HepG2 (cell line): ENCODE results near the gene C9orf85. TPM values are rescaled to one million over a fixed set of nuclear protein-coding genes. Genes with fewer than 3 reads are reported as not detected.

Experiments
- ARID5B ChIP-seq: IDR thresholded peaks from 2 replicates; pipeline ENCODE4 v1.4.0; 2020; ENCODE audit warnings: mild to moderate bottlenecking, missing genetic modification reagents
- CBX1 ChIP-seq: IDR thresholded peaks from one replicate; pipeline ENCODE4 v1.6.1; 2016; ENCODE audit warnings: antibody characterized with exemption, low read depth
- DNMT3B ChIP-seq: conservative IDR thresholded peaks from 2 replicates; pipeline ENCODE4 v1.6.1; 2016; ENCODE audit warnings: missing biosample characterization, control low read depth
- ELF1 ChIP-seq: sonication (generic); formaldehyde crosslinking; IDR thresholded peaks from 2 replicates; pipeline ENCODE4 v1.4.0; 2020; ENCODE audit warnings: missing genetic modification reagents
- HOXA3 ChIP-seq: sonication (generic); formaldehyde crosslinking; IDR thresholded peaks from 2 replicates; pipeline ENCODE4 v1.5.0; 2020; ENCODE audit warnings: missing genetic modification reagents
- ISX ChIP-seq: sonication (generic); formaldehyde crosslinking; conservative IDR thresholded peaks from 2 replicates; pipeline ENCODE4 v1.5.0; 2020; ENCODE audit warnings: missing genetic modification reagents
- MBNL3 ChIP-seq: fragments of 250-450 bp; sonication (Bioruptor Pico); conservative IDR thresholded peaks from 2 replicates; pipeline ENCODE4 v1.8.0; 2022; ENCODE audit warnings: mild to moderate bottlenecking, inconsistent platforms
- PAWR ChIP-seq: sonication (generic); formaldehyde crosslinking; IDR thresholded peaks from 2 replicates; pipeline ENCODE4 v1.4.0; 2020; ENCODE audit warnings: missing genetic modification reagents, mild to moderate bottlenecking, borderline replicate concordance
- RFX3 ChIP-seq: IDR thresholded peaks from 2 replicates; pipeline ENCODE4 v1.6.1; 2016; ENCODE audit warnings: missing biosample characterization, missing genetic modification reagents
- RNF2 ChIP-seq: fragments of 450-650 bp; conservative IDR thresholded peaks from 2 replicates; pipeline ENCODE4 v1.6.1; 2016; ENCODE audit warnings: low read depth
- SP2 ChIP-seq: sonication (generic); formaldehyde crosslinking; IDR thresholded peaks from 2 replicates; pipeline ENCODE4 v1.5.1; 2020; ENCODE audit warnings: mild to moderate bottlenecking, missing genetic modification reagents
- SYNCRIP ChIP-seq: fragments of 200-400 bp; formaldehyde crosslinking; IDR thresholded peaks from 2 replicates; pipeline ENCODE4 v1.6.1; 2018; ENCODE audit warnings: mild to moderate bottlenecking, low read depth, low read length; ENCODE audit not compliant: insufficient read depth
- TAF15 ChIP-seq: fragments of 200-400 bp; formaldehyde crosslinking; IDR thresholded peaks from one replicate; pipeline ENCODE4 v1.6.1; 2018; ENCODE audit warnings: mild to moderate bottlenecking, low read depth, low read length; ENCODE audit not compliant: poor library complexity, severe bottlenecking
- TARDBP ChIP-seq: sonication (generic); formaldehyde crosslinking; IDR thresholded peaks from 2 replicates; pipeline ENCODE4 v1.8.0; 2022; ENCODE audit warnings: mild to moderate bottlenecking, missing genetic modification reagents
- TBX3 ChIP-seq: fragments of 450-650 bp; IDR thresholded peaks from 2 replicates; pipeline ENCODE4 v1.6.1; 2017; ENCODE audit warnings: antibody characterized with exemption, mild to moderate bottlenecking, inconsistent platforms, borderline replicate concordance
- TEAD2 ChIP-seq: sonication (generic); formaldehyde crosslinking; IDR thresholded peaks from 2 replicates; pipeline ENCODE4 v1.9.0; 2021; ENCODE audit warnings: missing genetic modification reagents
- TEAD3 ChIP-seq: optimal IDR thresholded peaks from 2 replicates; pipeline ENCODE3; 2016; ENCODE audit warnings: borderline replicate concordance
- ZBTB2 ChIP-seq: sonication (generic); formaldehyde crosslinking; IDR thresholded peaks from 2 replicates; pipeline ENCODE4 v1.8.0; 2022; ENCODE audit warnings: low read depth, missing genetic modification reagents
- ZKSCAN8 ChIP-seq: IDR thresholded peaks from 2 replicates; pipeline ENCODE4 v1.6.1; 2016; ENCODE audit warnings: borderline replicate concordance, missing genetic modification reagents, missing compliant biosample characterization
- ZNF24 ChIP-seq: fragments of 450-650 bp; IDR thresholded peaks from 2 replicates; pipeline ENCODE4 v1.6.1; 2017; ENCODE audit warnings: antibody characterized with exemption, mild to moderate bottlenecking
- ZNF335 ChIP-seq: sonication (generic); formaldehyde crosslinking; IDR thresholded peaks from 2 replicates; pipeline ENCODE4 v1.4.0; 2020; ENCODE audit warnings: missing genetic modification reagents
- ZNF431 ChIP-seq: sonication (generic); formaldehyde crosslinking; IDR thresholded peaks from 2 replicates; pipeline ENCODE4 v1.9.0; 2022; ENCODE audit warnings: missing genetic modification reagents, low read depth, mild to moderate bottlenecking, borderline replicate concordance
- ZNF652 ChIP-seq: IDR thresholded peaks from 2 replicates; pipeline ENCODE4 v1.6.1; 2016; ENCODE audit warnings: low read depth, borderline replicate concordance
- ZNF670 ChIP-seq: sonication (generic); formaldehyde crosslinking; IDR thresholded peaks from 2 replicates; pipeline ENCODE4 v1.8.0; 2022; ENCODE audit warnings: mild to moderate bottlenecking, missing genetic modification reagents, borderline replicate concordance
- ZNF709 ChIP-seq: sonication (generic); formaldehyde crosslinking; IDR thresholded peaks from 2 replicates; pipeline ENCODE4 v1.5.0; 2020; ENCODE audit warnings: mild to moderate bottlenecking, missing genetic modification reagents
- ZNF850 ChIP-seq: sonication (generic); formaldehyde crosslinking; conservative IDR thresholded peaks from 2 replicates; pipeline ENCODE4 v1.9.0; 2021; ENCODE audit warnings: mild to moderate bottlenecking, missing genetic modification reagents
- ZNF878 ChIP-seq: sonication (generic); formaldehyde crosslinking; IDR thresholded peaks from 2 replicates; pipeline ENCODE4 v1.8.1; 2023; ENCODE audit warnings: mild to moderate bottlenecking, missing genetic modification reagents, moderate library complexity
- polyA plus RNA-seq, 8 experiments: library from polyadenylated mRNA; depleted of rRNA in 3 of 8; stranded (reverse) in 7 of 8; unstranded in 1 of 8; fragments of >200 nt; fragmentation: Illumina TruSeq in 4 of 8; extraction: Trizol in 4 of 8; gene quantifications; 2 replicates each; pipeline versions ENCODE4 v1.2.1 to v1.2.3, GENCODE V29; 2011 to 2016; ENCODE audit warnings: low read depth in 4 of 8, missing spikeins in 1 of 8, mixed read lengths in 1 of 8; ENCODE audit not compliant: insufficient read depth in 1 of 8
- total RNA-seq, 5 experiments: library from RNA; depleted of rRNA; stranded (reverse); fragments of >200 nt; fragmentation: Illumina TruSeq; extraction: Trizol; gene quantifications; 2 replicates each; pipeline ENCODE4 v1.2.3, GENCODE V29; 2016; ENCODE audit warnings: low read depth in 1 of 5

Gene C9orf85
- total and polyA plus RNA-seq, 2 of the 13 experiments (the other 11 are each of a cell fraction or from before 2014, with no cell fraction given), result 9.9 to 13.9 TPM

GRCh38 chr9:71911061-71911907 is at the start of gene C9orf85, which contains the start of gene ABHD17B (continued):
- TF ChIP-seq ZBTB2 (peak; percentile 93), ZNF670 (CRISPR knock-in tag) (0 out of 2 replicates have a peak, but pooled peaks have one; percentile 33), MBNL3 (CRISPR knock-in tag) (no peak), ZNF335 (CRISPR knock-in tag) (0 out of 2 replicates have a peak, but pooled peaks have one; percentile 26), ZNF431 (CRISPR knock-in tag) (no peak; the same call in none of the 2 replicates), ZNF709 (CRISPR knock-in tag) (peak; percentile 68; the same call in 1 of the 2 replicates), TARDBP (CRISPR knock-in tag) (peak; percentile 62), ZKSCAN8 (CRISPR knock-in tag) (peak; percentile 48), ZNF878 (CRISPR knock-in tag) (peak; percentile 94), ARID5B (peak; percentile 30), HOXA3 (CRISPR knock-in tag) (peak; percentile 69; the same call in 1 of the 2 replicates), RFX3 (no peak), ZNF24 (0 out of 2 replicates have a peak, but pooled peaks have one; percentile 19), ISX (CRISPR knock-in tag) (no peak), CBX1 (peak; percentile 55), TBX3 (peak; percentile 61; the same call in 1 of the 2 replicates), SP2 (peak; percentile 93), TEAD3 (CRISPR knock-in tag) (peak; percentile 19), RNF2 (peak; percentile 97), ELF1 (peak; percentile 84), DNMT3B (CRISPR knock-in tag) (peak; percentile 67), SYNCRIP (no peak), ZNF652 (CRISPR knock-in tag) (no peak), ZNF850 (CRISPR knock-in tag) (no peak), PAWR (CRISPR knock-in tag) (no peak; the same call in 1 of the 2 replicates), TAF15 (no peak), TEAD2 (CRISPR knock-in tag) (peak; percentile 85; the same call in 1 of the 2 replicates)
